SK-N-SH (cell line): ENCODE data around the gene GPR171. TPM values are rescaled to one million over a fixed set of nuclear protein-coding genes. Genes with fewer than 3 reads are reported as not detected.

ENCODE experiments used
- CTCF ChIA-PET: fragments of 300-600, 350-600 bp; formaldehyde crosslinking; extraction: SDS; loops from one replicate; lab custom pipeline; 2021; lab: Yijun Ruan, JAX
- POLR2A ChIA-PET: fragments of 350-600 bp; sonication (Branson Sonifier 250); formaldehyde crosslinking; extraction: SDS; loops from one replicate; lab custom pipeline; 2020; ENCODE audit warnings: antibody characterized with exemption, inconsistent platforms; lab: Yijun Ruan, JAX
- DNase-seq: peaks from one replicate; pipeline ENCODE4 v3.0.0; 2012
- H2AFZ ChIP-seq: fragments of 200-600 bp; sonication (generic); 2 replicates; pipeline ENCODE4 v1.8.1; 2016; ENCODE audit warnings: antibody characterized with exemption, mild to moderate bottlenecking, low read depth
- H3F3A ChIP-seq: fragments of 200-600 bp; sonication (generic); replicated peaks from 2 replicates; pipeline ENCODE3; 2016; ENCODE audit warnings: antibody characterized with exemption, mild to moderate bottlenecking; ENCODE audit not compliant: insufficient read depth
- H3K27ac ChIP-seq, 2 experiments: fragments of 200-500 bp in 1 of 2; fragments of 200-600 bp in 1 of 2; sonication (Bioruptor generic) in 1 of 2; sonication (generic), shearing (Covaris generic) in 1 of 2; 2 replicates each; pipeline versions ENCODE4 v1.5.1 to v1.6.1; 2014 to 2016; ENCODE audit warnings: low read depth in 2 of 2, inconsistent platforms in 1 of 2, low read length in 1 of 2, mild to moderate bottlenecking in 1 of 2, mixed read lengths in 1 of 2
- H3K27me3 ChIP-seq: fragments of 200-600 bp; sonication (generic), shearing (Covaris generic); 2 replicates; pipeline ENCODE4 v1.6.1; 2016; ENCODE audit warnings: mixed run types; ENCODE audit not compliant: insufficient read depth
- H3K36me3 ChIP-seq, 2 experiments: fragments of 200-500 bp in 1 of 2; fragments of 200-600 bp in 1 of 2; sonication (Bioruptor generic) in 1 of 2; sonication (generic) in 1 of 2; replicated peaks in 1 of 2; 2 replicates each; pipeline versions ENCODE3 to v1.5.1; 2014 to 2016; ENCODE audit warnings: low read length in 1 of 2, mild to moderate bottlenecking in 1 of 2; ENCODE audit not compliant: insufficient read depth in 2 of 2, control insufficient read depth in 1 of 2
- H3K4me1 ChIP-seq, 2 experiments: fragments of 200-500 bp in 1 of 2; fragments of 200-600 bp in 1 of 2; sonication (Bioruptor generic) in 1 of 2; sonication (generic), shearing (Covaris generic) in 1 of 2; 2 replicates each; pipeline versions ENCODE4 v1.5.1 to v1.6.1; 2014 to 2016; ENCODE audit warnings: low read depth in 1 of 2, low read length in 1 of 2, mixed run types in 1 of 2; ENCODE audit not compliant: insufficient read depth in 2 of 2, control insufficient read depth in 1 of 2
- H3K4me2 ChIP-seq: fragments of 200-600 bp; sonication (generic), shearing (Covaris generic); 2 replicates; pipeline ENCODE4 v1.6.1; 2017; ENCODE audit warnings: mixed run types
- H3K4me3 ChIP-seq, 2 experiments: fragments of 200-500 bp in 1 of 2; fragments of 200-600 bp in 1 of 2; sonication (Bioruptor generic) in 1 of 2; sonication (generic), shearing (Covaris generic) in 1 of 2; 2 replicates each; pipeline versions ENCODE4 v1.5.1 to v1.8.1; 2014 to 2016; ENCODE audit warnings: low read depth in 2 of 2, inconsistent platforms in 1 of 2, low read length in 1 of 2, mild to moderate bottlenecking in 1 of 2, mixed read lengths in 1 of 2, moderate library complexity in 1 of 2
- H3K79me2 ChIP-seq: fragments of 200-600 bp; sonication (generic); 2 replicates; pipeline ENCODE4 v1.8.1; 2017; ENCODE audit warnings: mild to moderate bottlenecking; ENCODE audit not compliant: insufficient read depth
- H3K9ac ChIP-seq: fragments of 200-600 bp; sonication (generic); 2 replicates; pipeline ENCODE4 v1.6.1; 2017; ENCODE audit warnings: mixed run types
- H3K9me2 ChIP-seq: fragments of 200-600 bp; sonication (generic); 2 replicates; pipeline ENCODE4 v1.6.1; 2017; ENCODE audit warnings: mixed run types
- H3K9me3 ChIP-seq: fragments of 200-600 bp; sonication (generic); 2 replicates; pipeline ENCODE4 v1.6.1; 2017; ENCODE audit warnings: mixed run types, mild to moderate bottlenecking, moderate library complexity
- H4K20me1 ChIP-seq: fragments of 200-600 bp; sonication (generic); 2 replicates; pipeline ENCODE4 v1.6.1; 2017; ENCODE audit warnings: mild to moderate bottlenecking, mixed run types; ENCODE audit not compliant: insufficient read depth
- CHD2 ChIP-seq: fragments of 150-350 bp; IDR thresholded peaks from 2 replicates; pipeline ENCODE4 v1.6.1; 2018; ENCODE audit warnings: low read length; ENCODE audit not compliant: partially characterized antibody
- CTCF ChIP-seq: fragments of 200-600 bp; sonication (generic); IDR thresholded peaks from 2 replicates; pipeline ENCODE4 v1.6.1; 2017; ENCODE audit warnings: antibody characterized with exemption, mild to moderate bottlenecking, moderate library complexity
- ELF1 ChIP-seq: IDR thresholded peaks from 2 replicates; pipeline ENCODE4 v1.4.0; 2012
- EP300 ChIP-seq, 2 experiments: IDR thresholded peaks; 2 replicates each; pipeline versions ENCODE4 v1.4.0 to v1.6.1; 2012; ENCODE audit warnings: borderline replicate concordance in 1 of 2, low read depth in 1 of 2, low read length in 1 of 2
- EZH2phosphoT487 ChIP-seq: fragments of 200-600 bp; sonication (generic); IDR thresholded peaks from 2 replicates; pipeline ENCODE4 v1.6.1; 2017; ENCODE audit warnings: low read depth, mixed run types, mild to moderate bottlenecking, antibody characterized with exemption, moderate library complexity, borderline replicate concordance
- FOXJ3 ChIP-seq: sonication (generic); formaldehyde crosslinking; IDR thresholded peaks from 2 replicates; pipeline ENCODE4 v1.5.1; 2020; ENCODE audit warnings: mild to moderate bottlenecking, missing genetic modification reagents
- GATA2 ChIP-seq: sonication (generic); formaldehyde crosslinking; IDR thresholded peaks from 2 replicates; pipeline ENCODE4 v1.5.0; 2020; ENCODE audit warnings: mild to moderate bottlenecking, missing genetic modification reagents
- JUND ChIP-seq: IDR thresholded peaks from 2 replicates; pipeline ENCODE4 v1.4.0; 2012
- MEF2A ChIP-seq: IDR thresholded peaks from 2 replicates; pipeline ENCODE4 v1.4.0; 2012; ENCODE audit warnings: low read depth, borderline replicate concordance
- NFIC ChIP-seq: IDR thresholded peaks from 2 replicates; pipeline ENCODE4 v1.4.0; 2012; ENCODE audit warnings: borderline replicate concordance
- RAD21 ChIP-seq: IDR thresholded peaks from 2 replicates; pipeline ENCODE4 v1.6.1; 2012; ENCODE audit warnings: mild to moderate bottlenecking, low read length
- RCOR1 ChIP-seq: fragments of 150-350 bp; IDR thresholded peaks from 2 replicates; pipeline ENCODE4 v1.6.1; 2017; ENCODE audit warnings: antibody characterized with exemption, low read length
- RFX5 ChIP-seq: IDR thresholded peaks from 2 replicates; pipeline ENCODE4 v1.6.1; 2012; ENCODE audit warnings: mild to moderate bottlenecking, improper control_type of control experiment, low read length
- SMC3 ChIP-seq: IDR thresholded peaks from 2 replicates; pipeline ENCODE4 v1.6.1; 2012; ENCODE audit warnings: low read depth, low read length, improper control_type of control experiment
- YY1 ChIP-seq: IDR thresholded peaks from 2 replicates; pipeline ENCODE4 v1.4.0; 2012; ENCODE audit warnings: low read depth, mild to moderate bottlenecking
- WGBS: methylation state at CpG from one replicate; pipeline ENCODE4 v1.1.6; 2017; ENCODE audit warnings: low lambda C conversion rate; 5-methylcytosine and 5-hydroxymethylcytosine counted together
- polyA plus RNA-seq, 3 experiments: library from polyadenylated mRNA; depleted of rRNA; stranded (reverse); fragments of >200 nt; gene quantifications; 2 replicates each; pipeline ENCODE4 v1.2.3, GENCODE V29; 2012
- TF ChIP-seq, protein P1 (sequence below): IDR thresholded peaks from 2 replicates; pipeline ENCODE4 v1.4.0; 2012; ENCODE audit warnings: low read depth, borderline replicate concordance
- TF ChIP-seq, protein P2 (sequence below): IDR thresholded peaks from 2 replicates; pipeline ENCODE4 v1.4.0; 2012; ENCODE audit warnings: low read depth, borderline replicate concordance

The GPR171 gene
- polyA plus RNA-seq, 1 of the 3 experiments (the other 2 are of a cell fraction) = not detected

DNA sequence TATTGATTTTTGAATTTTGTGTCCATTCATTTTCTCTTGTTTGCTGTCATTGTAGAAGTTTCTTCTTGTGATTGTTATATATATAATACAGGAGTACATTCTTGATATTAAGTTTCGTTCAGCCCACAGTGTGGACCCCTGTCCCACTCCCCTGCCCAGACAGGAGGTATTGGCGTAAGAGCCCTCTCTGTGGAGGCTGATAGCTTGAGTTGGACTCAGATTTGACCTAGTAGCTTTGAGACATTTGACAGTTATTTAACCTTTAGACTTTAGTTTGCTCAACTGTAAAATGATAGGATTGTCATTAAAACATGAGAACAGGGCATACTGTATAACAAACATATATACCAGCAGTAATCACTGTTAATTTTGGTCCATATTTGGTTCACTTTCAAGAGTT, 27.1 kb downstream of the GPR171 start:
- TF ChIP-seq CHD2 = no peak
- no peak for TF ChIP-seq YY1
- TF ChIP-seq EZH2phosphoT487 = no peak
- TF ChIP-seq EP300 (IDR thresholded peaks at IDR 0.05; ENCODE audit: borderline replicate concordance in 1 of 2, low read depth in 1 of 2, low read length in 1 of 2) = no peak
- TF ChIP-seq, protein P1, sequence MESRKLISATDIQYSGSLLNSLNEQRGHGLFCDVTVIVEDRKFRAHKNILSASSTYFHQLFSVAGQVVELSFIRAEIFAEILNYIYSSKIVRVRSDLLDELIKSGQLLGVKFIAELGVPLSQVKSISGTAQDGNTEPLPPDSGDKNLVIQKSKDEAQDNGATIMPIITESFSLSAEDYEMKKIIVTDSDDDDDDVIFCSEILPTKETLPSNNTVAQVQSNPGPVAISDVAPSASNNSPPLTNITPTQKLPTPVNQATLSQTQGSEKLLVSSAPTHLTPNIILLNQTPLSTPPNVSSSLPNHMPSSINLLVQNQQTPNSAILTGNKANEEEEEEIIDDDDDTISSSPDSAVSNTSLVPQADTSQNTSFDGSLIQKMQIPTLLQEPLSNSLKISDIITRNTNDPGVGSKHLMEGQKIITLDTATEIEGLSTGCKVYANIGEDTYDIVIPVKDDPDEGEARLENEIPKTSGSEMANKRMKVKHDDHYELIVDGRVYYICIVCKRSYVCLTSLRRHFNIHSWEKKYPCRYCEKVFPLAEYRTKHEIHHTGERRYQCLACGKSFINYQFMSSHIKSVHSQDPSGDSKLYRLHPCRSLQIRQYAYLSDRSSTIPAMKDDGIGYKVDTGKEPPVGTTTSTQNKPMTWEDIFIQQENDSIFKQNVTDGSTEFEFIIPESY = no peak
- TF ChIP-seq, protein P2, sequence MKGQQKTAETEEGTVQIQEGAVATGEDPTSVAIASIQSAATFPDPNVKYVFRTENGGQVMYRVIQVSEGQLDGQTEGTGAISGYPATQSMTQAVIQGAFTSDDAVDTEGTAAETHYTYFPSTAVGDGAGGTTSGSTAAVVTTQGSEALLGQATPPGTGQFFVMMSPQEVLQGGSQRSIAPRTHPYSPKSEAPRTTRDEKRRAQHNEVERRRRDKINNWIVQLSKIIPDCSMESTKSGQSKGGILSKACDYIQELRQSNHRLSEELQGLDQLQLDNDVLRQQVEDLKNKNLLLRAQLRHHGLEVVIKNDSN = no peak
- no peak for TF ChIP-seq SMC3
- TF ChIP-seq JUND = no peak
- no peak for TF ChIP-seq RFX5
- TF ChIP-seq FOXJ3 (CRISPR knock-in tag) = no peak
- TF ChIP-seq ELF1 = no peak
- TF ChIP-seq CTCF = no peak
- no peak for TF ChIP-seq RAD21
- TF ChIP-seq RCOR1 = no peak
- no peak for TF ChIP-seq NFIC
- no peak for TF ChIP-seq MEF2A
- no peak for TF ChIP-seq GATA2 (CRISPR knock-in tag)
- TF ChIP-seq, all 33 proteins: peak for 0
- H3K4me1 ChIP-seq = peaks cover 0 to 2% of the 10 kb centered on the region in 2 experiments; a peak in 2 of 4 replicates
- H2AFZ ChIP-seq = no peak overlapping the region
- H3K9me2 ChIP-seq = no peaks in the 10 kb centered on the region
- ChIA-PET POLR2A (no interaction called here), CTCF (no interaction called here)
- no peak for DNase-seq
- 80% methylated on average over 2 of the region's 2 CpGs for whole genome bisulfite sequencing
- no peak overlapping the region for H3K4me3 ChIP-seq
- no peaks in the 10 kb centered on the region; the same call in 1 of the 2 replicates for H3K27me3 ChIP-seq
- no peaks in the 10 kb centered on the region for H3F3A ChIP-seq
- no peaks in the 10 kb centered on the region for H3K79me2 ChIP-seq
- no peak overlapping the region for H3K27ac ChIP-seq
- H3K9ac ChIP-seq = no peak overlapping the region
- H3K4me2 ChIP-seq = no peak overlapping the region
- no peaks in the 10 kb centered on the region for H3K36me3 ChIP-seq
- H4K20me1 ChIP-seq = no peaks in the 10 kb centered on the region
- no peaks in the 10 kb centered on the region for H3K9me3 ChIP-seq
